Brain microvascular endothelial cell (primary cell): Measurements from ENCODE around the gene ABTB1.

Experiments
- DNase-seq: peaks from one replicate; pipeline ENCODE4 v3.0.0-alpha.2; 2020
- H3K27ac ChIP-seq: fragments of 250-450 bp; sonication (Bioruptor Pico); 2 replicates; pipeline ENCODE4 v1.5.1; 2020; ENCODE audit warnings: mild to moderate bottlenecking, moderate library complexity
- H3K27me3 ChIP-seq: fragments of 250-450 bp; sonication (Bioruptor Pico); replicated peaks from 2 replicates; pipeline ENCODE4 v1.5.1; 2020; ENCODE audit warnings: mild to moderate bottlenecking
- H3K36me3 ChIP-seq: fragments of 250-450 bp; sonication (Bioruptor Pico); replicated peaks from 2 replicates; pipeline ENCODE4 v1.5.1; 2020; ENCODE audit warnings: mild to moderate bottlenecking
- H3K4me3 ChIP-seq: 2 replicates; pipeline ENCODE4 v1.5.1; 2011; ENCODE audit warnings: low read depth, mild to moderate bottlenecking, control low read depth, low read length, moderate library complexity
- in situ Hi-C: cut with HindIII; loops from 2 replicates; pipeline ENCODE4 v1.10.0; 2017; ENCODE audit warnings: low sequenced_read_pairs, low pct_ligation_motif_present
- TF ChIP-seq, protein P1 (sequence below): IDR thresholded peaks from 2 replicates; pipeline ENCODE4 v1.5.1; 2011; ENCODE audit warnings: low read depth, mild to moderate bottlenecking, moderate library complexity, low read length, control low read depth, inconsistent platforms; ENCODE audit errors: missing control alignments

ABTB1 gene

GRCh38 chr3:127684871-127685707 lies 12.3 kb downstream of the ABTB1 start:
- no peaks in the 10 kb centered on the region for H3K27me3 ChIP-seq
- H3K27ac ChIP-seq, result no peak overlapping the region
- in situ Hi-C loops, result no loop called here
- H3K4me3 ChIP-seq, result no peak overlapping the region
- H3K36me3 ChIP-seq, result no peaks in the 10 kb centered on the region
- TF ChIP-seq, protein P1, sequence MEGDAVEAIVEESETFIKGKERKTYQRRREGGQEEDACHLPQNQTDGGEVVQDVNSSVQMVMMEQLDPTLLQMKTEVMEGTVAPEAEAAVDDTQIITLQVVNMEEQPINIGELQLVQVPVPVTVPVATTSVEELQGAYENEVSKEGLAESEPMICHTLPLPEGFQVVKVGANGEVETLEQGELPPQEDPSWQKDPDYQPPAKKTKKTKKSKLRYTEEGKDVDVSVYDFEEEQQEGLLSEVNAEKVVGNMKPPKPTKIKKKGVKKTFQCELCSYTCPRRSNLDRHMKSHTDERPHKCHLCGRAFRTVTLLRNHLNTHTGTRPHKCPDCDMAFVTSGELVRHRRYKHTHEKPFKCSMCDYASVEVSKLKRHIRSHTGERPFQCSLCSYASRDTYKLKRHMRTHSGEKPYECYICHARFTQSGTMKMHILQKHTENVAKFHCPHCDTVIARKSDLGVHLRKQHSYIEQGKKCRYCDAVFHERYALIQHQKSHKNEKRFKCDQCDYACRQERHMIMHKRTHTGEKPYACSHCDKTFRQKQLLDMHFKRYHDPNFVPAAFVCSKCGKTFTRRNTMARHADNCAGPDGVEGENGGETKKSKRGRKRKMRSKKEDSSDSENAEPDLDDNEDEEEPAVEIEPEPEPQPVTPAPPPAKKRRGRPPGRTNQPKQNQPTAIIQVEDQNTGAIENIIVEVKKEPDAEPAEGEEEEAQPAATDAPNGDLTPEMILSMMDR, result no peak
- DNase-seq, result no peak

GRCh38 chr3:127685708-127686511 lies 13.2 kb downstream of the ABTB1 start:
- DNase-seq, result no peak
- no peak overlapping the region for H3K27ac ChIP-seq
- no peaks in the 10 kb centered on the region for H3K27me3 ChIP-seq
- H3K36me3 ChIP-seq, result no peaks in the 10 kb centered on the region
- in situ Hi-C loops, result no loop called here
- no peak overlapping the region for H3K4me3 ChIP-seq
- TF ChIP-seq, protein P1, result no peak

GRCh38 chr3:127686512-127686894 lies 13.8 kb downstream of the ABTB1 start:
- in situ Hi-C loops, result no loop called here
- no peaks in the 10 kb centered on the region for H3K27me3 ChIP-seq
- H3K27ac ChIP-seq, result no peak overlapping the region
- no peak overlapping the region for H3K4me3 ChIP-seq
- TF ChIP-seq, protein P1, result no peak
- no peak for DNase-seq
- no peaks in the 10 kb centered on the region for H3K36me3 ChIP-seq

DNA sequence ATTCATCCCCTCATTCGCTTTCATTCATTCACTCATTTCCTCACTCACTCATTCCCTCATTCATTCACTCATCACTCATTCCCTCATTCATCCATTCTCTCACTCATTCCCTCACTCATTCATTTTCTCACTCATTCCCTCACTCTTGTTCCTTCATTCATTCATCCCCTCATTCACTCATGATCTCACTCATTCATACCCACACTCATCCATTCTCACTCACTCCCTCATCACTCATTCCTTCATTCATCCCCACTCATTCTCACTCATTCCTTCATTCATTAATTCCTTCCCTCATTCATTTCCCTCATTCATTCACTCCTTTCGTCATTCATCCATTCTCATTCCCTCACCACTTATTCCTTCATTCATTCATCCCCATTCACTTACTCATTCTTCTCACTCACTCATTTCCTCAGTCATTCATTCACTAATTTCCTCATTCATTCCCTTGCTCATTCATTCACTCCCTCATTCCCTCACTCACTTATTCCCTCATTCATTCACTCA lies 14.5 kb downstream of the ABTB1 start:
- Histone ChIP-seq H3K4me3 (no peak overlapping the region), H3K27ac (no peak overlapping the region), H3K27me3 (no peaks in the 10 kb centered on the region), H3K36me3 (no peaks in the 10 kb centered on the region)
- TF ChIP-seq, protein P1, result no peak
- in situ Hi-C loops, result no loop called here
- DNase-seq, result no peak

DNA sequence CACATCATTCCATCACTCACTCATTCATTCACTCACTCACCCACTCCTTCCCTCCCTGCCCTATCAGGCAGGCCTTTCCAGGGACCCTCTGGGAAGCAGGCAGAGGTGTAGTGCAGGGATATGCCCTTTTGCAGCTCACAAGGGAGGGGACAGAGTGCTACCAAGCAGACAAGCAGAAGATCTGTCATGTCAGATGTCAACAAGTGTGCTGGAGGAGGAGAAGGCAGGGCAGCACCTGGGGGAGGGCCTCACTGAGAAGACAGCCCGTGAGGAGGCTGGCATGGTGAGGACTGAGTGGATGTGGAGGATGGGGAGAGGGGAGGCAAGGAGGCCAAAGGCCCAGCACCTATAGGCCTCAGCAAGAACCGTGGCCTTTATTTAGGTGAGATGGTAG lies 15.3 kb downstream of the ABTB1 start:
- no peaks in the 10 kb centered on the region for H3K36me3 ChIP-seq
- H3K27me3 ChIP-seq, result no peaks in the 10 kb centered on the region
- DNase-seq, result no peak
- TF ChIP-seq, protein P1, result no peak
- H3K27ac ChIP-seq, result no peak overlapping the region
- in situ Hi-C loops, result no loop called here
- H3K4me3 ChIP-seq, result no peak overlapping the region
